ENCODE results near the gene CCL24. TPM values are rescaled to one million over a fixed set of nuclear protein-coding genes. Genes with fewer than 3 reads are reported as not detected.

CCL24 gene
- total RNA-seq, 1 donor from 2014 or later = not detected

DNA sequence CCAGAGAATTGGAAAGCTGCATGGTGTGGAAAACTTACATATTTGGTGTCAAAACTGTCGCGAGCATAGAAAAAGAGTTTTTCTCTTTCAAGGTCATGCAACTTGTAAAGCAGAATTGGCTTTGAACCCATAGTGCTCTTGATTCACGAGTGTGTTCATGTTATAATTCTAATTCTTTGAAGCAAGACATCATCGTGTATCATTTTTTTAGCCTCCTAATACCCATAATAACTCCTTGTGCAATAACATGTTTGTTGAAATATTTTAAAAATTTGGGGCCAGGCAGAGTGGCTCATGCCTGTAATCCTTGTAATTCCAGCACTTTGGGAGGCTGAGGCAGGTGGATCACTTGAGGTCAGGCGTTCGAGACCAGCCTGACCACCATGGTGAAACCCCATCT is 4.2 kb downstream of the CCL24 start:
- Mint-ChIP-seq H3K27ac (ENCODE audit: unreplicated experiment) (no peak overlapping the region), H3K4me1 (ENCODE audit: low read depth, unreplicated experiment) (no peaks in the 10 kb centered on the region), H3K27me3 (ENCODE audit: low read depth, unreplicated experiment) (no peaks in the 10 kb centered on the region), H3K4me3 (ENCODE audit: unreplicated experiment) (no peak overlapping the region), H3K36me3 (ENCODE audit: low read depth, unreplicated experiment) (no peaks in the 10 kb centered on the region), H3K9me3 (ENCODE audit: unreplicated experiment) (peaks cover 9% of the 10 kb centered on the region)
- Histone ChIP-seq H4K20me1 (ENCODE audit: insufficient read depth, low read length) (no peaks in the 10 kb centered on the region), H3K27ac (ENCODE audit: low read depth, low read length) (no peak overlapping the region), H3K4me1 (ENCODE audit: insufficient read depth, low read length) (peaks cover 1% of the 10 kb centered on the region), H3K79me2 (ENCODE audit: insufficient read depth, low read length) (no peaks in the 10 kb centered on the region), H3K27me3 (ENCODE audit: insufficient read depth, low read length) (no peaks in the 10 kb centered on the region), H3K4me3 (ENCODE audit: insufficient read depth, low read depth, low read length) (no peak overlapping the region), H3K9me3 (ENCODE audit: insufficient read depth, low read depth, low read length) (peaks cover 9% of the 10 kb centered on the region), H2AFZ (ENCODE audit: low read depth, low read length) (no peak overlapping the region), H3K4me2 (ENCODE audit: low read length) (no peak overlapping the region), H3K36me3 (ENCODE audit: insufficient read depth, low read length) (no peaks in the 10 kb centered on the region), H3K9ac (ENCODE audit: low read length) (no peak overlapping the region)
- DNase-seq (ENCODE audit: low read depth) (no peak), FAIRE-seq (no peak)
- TF ChIP-seq, protein P1, sequence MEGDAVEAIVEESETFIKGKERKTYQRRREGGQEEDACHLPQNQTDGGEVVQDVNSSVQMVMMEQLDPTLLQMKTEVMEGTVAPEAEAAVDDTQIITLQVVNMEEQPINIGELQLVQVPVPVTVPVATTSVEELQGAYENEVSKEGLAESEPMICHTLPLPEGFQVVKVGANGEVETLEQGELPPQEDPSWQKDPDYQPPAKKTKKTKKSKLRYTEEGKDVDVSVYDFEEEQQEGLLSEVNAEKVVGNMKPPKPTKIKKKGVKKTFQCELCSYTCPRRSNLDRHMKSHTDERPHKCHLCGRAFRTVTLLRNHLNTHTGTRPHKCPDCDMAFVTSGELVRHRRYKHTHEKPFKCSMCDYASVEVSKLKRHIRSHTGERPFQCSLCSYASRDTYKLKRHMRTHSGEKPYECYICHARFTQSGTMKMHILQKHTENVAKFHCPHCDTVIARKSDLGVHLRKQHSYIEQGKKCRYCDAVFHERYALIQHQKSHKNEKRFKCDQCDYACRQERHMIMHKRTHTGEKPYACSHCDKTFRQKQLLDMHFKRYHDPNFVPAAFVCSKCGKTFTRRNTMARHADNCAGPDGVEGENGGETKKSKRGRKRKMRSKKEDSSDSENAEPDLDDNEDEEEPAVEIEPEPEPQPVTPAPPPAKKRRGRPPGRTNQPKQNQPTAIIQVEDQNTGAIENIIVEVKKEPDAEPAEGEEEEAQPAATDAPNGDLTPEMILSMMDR (IDR thresholded peaks at IDR 0.05; ENCODE audit: insufficient read depth, low read depth, low read length) = no peak
- no peak for TF ChIP-seq EZH2 (IDR thresholded peaks at IDR 0.05; ENCODE audit: insufficient read depth, low read length)

DNA sequence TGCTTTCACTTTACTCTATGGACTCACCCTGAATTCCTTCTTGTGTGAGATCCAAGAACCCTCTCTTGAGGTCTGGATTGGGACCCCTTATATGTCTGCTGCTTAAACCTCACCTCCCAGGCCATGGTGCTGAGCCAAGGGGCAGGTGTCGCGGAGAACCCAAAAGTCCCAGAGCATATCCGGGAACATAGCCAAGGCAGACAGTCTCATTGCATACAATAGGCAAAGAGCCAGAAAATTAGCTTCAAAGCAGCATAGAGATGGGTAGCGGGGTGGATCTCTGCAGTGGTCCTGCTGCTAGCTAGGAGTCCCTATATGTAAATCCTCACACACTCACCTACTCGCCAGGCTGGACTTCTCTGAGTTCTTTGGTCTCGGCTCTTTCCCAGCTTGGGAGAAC is 5.5 kb downstream of the CCL24 start:
- Histone ChIP-seq H3K4me3 (ENCODE audit: insufficient read depth, low read depth, low read length) (no peak overlapping the region), H3K4me2 (ENCODE audit: low read length) (no peak overlapping the region), H3K9me3 (ENCODE audit: insufficient read depth, low read depth, low read length) (peaks cover 9% of the 10 kb centered on the region), H3K27me3 (ENCODE audit: insufficient read depth, low read length) (peaks cover 2% of the 10 kb centered on the region), H3K4me1 (ENCODE audit: insufficient read depth, low read length) (no peaks in the 10 kb centered on the region), H3K79me2 (ENCODE audit: insufficient read depth, low read length) (no peaks in the 10 kb centered on the region), H2AFZ (ENCODE audit: low read depth, low read length) (no peak overlapping the region), H4K20me1 (ENCODE audit: insufficient read depth, low read length) (no peaks in the 10 kb centered on the region), H3K27ac (ENCODE audit: low read depth, low read length) (no peak overlapping the region), H3K36me3 (ENCODE audit: insufficient read depth, low read length) (no peaks in the 10 kb centered on the region), H3K9ac (ENCODE audit: low read length) (no peak overlapping the region)
- Mint-ChIP-seq H3K9me3 (ENCODE audit: unreplicated experiment) (peaks cover 7% of the 10 kb centered on the region), H3K27me3 (ENCODE audit: low read depth, unreplicated experiment) (no peaks in the 10 kb centered on the region), H3K4me1 (ENCODE audit: low read depth, unreplicated experiment) (no peaks in the 10 kb centered on the region), H3K36me3 (ENCODE audit: low read depth, unreplicated experiment) (no peaks in the 10 kb centered on the region), H3K4me3 (ENCODE audit: unreplicated experiment) (no peak overlapping the region), H3K27ac (ENCODE audit: unreplicated experiment) (no peak overlapping the region)
- TF ChIP-seq, protein P1 (IDR thresholded peaks at IDR 0.05; ENCODE audit: insufficient read depth, low read depth, low read length) = no peak
- no peak for TF ChIP-seq EZH2 (IDR thresholded peaks at IDR 0.05; ENCODE audit: insufficient read depth, low read length)
- DNase-seq (ENCODE audit: low read depth) = no peak
- no peak for FAIRE-seq

DNA sequence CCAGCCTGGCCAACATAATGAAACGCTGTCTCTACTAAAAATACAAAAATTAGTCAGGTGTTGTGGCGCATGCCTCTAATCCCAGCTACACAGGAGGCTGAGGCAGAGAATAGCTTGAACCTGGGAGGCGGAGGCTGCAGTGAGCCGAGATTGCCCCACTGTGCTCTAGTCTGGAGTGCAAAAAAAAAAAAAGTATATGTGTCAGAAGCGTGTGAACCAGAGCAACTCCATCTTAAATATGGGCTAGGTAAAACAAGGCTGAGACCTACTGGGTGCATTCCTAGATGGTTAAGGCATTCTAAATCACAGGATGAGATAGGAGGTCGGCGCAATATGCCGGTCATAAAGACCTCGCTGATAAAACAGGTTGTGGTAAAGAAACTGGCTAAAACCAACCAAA is 6.2 kb downstream of the CCL24 start:
- no peak overlapping the region for H3K27ac ChIP-seq (ENCODE audit: low read depth, low read length)
- FAIRE-seq = no peak
- H3K4me1 ChIP-seq (ENCODE audit: insufficient read depth, low read length) = no peaks in the 10 kb centered on the region
- Mint-ChIP-seq H3K9me3 (ENCODE audit: unreplicated experiment) (peaks cover 7% of the 10 kb centered on the region), H3K27ac (ENCODE audit: unreplicated experiment) (no peak overlapping the region), H3K27me3 (ENCODE audit: low read depth, unreplicated experiment) (peaks cover 4% of the 10 kb centered on the region), H3K4me1 (ENCODE audit: low read depth, unreplicated experiment) (no peaks in the 10 kb centered on the region), H3K4me3 (ENCODE audit: unreplicated experiment) (no peak overlapping the region), H3K36me3 (ENCODE audit: low read depth, unreplicated experiment) (no peaks in the 10 kb centered on the region)
- H2AFZ ChIP-seq (ENCODE audit: low read depth, low read length) = no peak overlapping the region
- H3K79me2 ChIP-seq (ENCODE audit: insufficient read depth, low read length) = no peaks in the 10 kb centered on the region
- H3K27me3 ChIP-seq (ENCODE audit: insufficient read depth, low read length) = peaks cover 2% of the 10 kb centered on the region
- H3K36me3 ChIP-seq (ENCODE audit: insufficient read depth, low read length) = no peaks in the 10 kb centered on the region
- H3K9ac ChIP-seq (ENCODE audit: low read length) = no peak overlapping the region
- peaks cover 9% of the 10 kb centered on the region for H3K9me3 ChIP-seq (ENCODE audit: insufficient read depth, low read depth, low read length)
- DNase-seq (ENCODE audit: low read depth) = no peak
- no peak overlapping the region for H3K4me2 ChIP-seq (ENCODE audit: low read length)
- H4K20me1 ChIP-seq (ENCODE audit: insufficient read depth, low read length) = no peaks in the 10 kb centered on the region
- TF ChIP-seq EZH2 (IDR thresholded peaks at IDR 0.05; ENCODE audit: insufficient read depth, low read length) = no peak
- H3K4me3 ChIP-seq (ENCODE audit: insufficient read depth, low read depth, low read length) = no peak overlapping the region

Data from astrocyte (in vitro differentiated cells and primary cell).